Smooth muscle cell (in vitro differentiated cells): ENCODE measurements around the gene NAXE. TPM values are rescaled to one million over a fixed set of nuclear protein-coding genes. Genes with fewer than 3 reads are reported as not detected.
"Not testable (repeated sequence)": the region's sequence is repeated elsewhere in the genome, so short reads cannot be mapped to it uniquely, and the experiment has no call there.

Experiments used
- DNase-seq: peaks from one replicate; lab custom pipeline; 2025; ENCODE audit not compliant: unreplicated experiment; lab: John Stamatoyannopoulos, UW
- H2AFZ ChIP-seq: fragments of 200-600 bp; sonication (generic); 2 replicates; pipeline ENCODE4 v1.6.0; 2016; ENCODE audit warnings: antibody characterized with exemption, low read depth, mild to moderate bottlenecking
- H3F3A ChIP-seq: fragments of 200-600 bp; sonication (generic); 2 replicates; pipeline ENCODE4 v1.6.0; 2017; ENCODE audit warnings: antibody characterized with exemption, low read depth
- H3K27ac ChIP-seq: fragments of 200-600 bp; sonication (generic); 2 replicates; pipeline ENCODE4 v1.5.1; 2016; ENCODE audit warnings: low read depth, mild to moderate bottlenecking
- H3K27me3 ChIP-seq: fragments of 200-600 bp; sonication (generic); 2 replicates; pipeline ENCODE4 v1.6.1; 2016; ENCODE audit warnings: low read depth, mild to moderate bottlenecking
- H3K36me3 ChIP-seq: fragments of 200-600 bp; sonication (generic); 2 replicates; pipeline ENCODE4 v1.5.1; 2016; ENCODE audit warnings: low read depth
- H3K4me1 ChIP-seq: fragments of 200-600 bp; sonication (generic); 2 replicates; pipeline ENCODE4 v1.5.1; 2016; ENCODE audit warnings: low read depth
- H3K4me2 ChIP-seq: fragments of 200-600 bp; sonication (generic); 2 replicates; pipeline ENCODE4 v1.6.0; 2016; ENCODE audit warnings: mild to moderate bottlenecking
- H3K4me3 ChIP-seq: fragments of 200-600 bp; sonication (generic); 2 replicates; pipeline ENCODE4 v1.5.1; 2016; ENCODE audit warnings: mild to moderate bottlenecking
- H3K79me2 ChIP-seq: fragments of 200-600 bp; sonication (generic); 2 replicates; pipeline ENCODE4 v1.6.0; 2016; ENCODE audit warnings: low read depth, mild to moderate bottlenecking
- H3K9ac ChIP-seq: fragments of 200-600 bp; sonication (generic); 2 replicates; pipeline ENCODE4 v1.6.0; 2016; ENCODE audit warnings: low read depth
- H3K9me3 ChIP-seq: fragments of 200-600 bp; sonication (generic); replicated peaks from 2 replicates; pipeline ENCODE4 v1.5.1; 2016; ENCODE audit warnings: low read depth
- H4K20me1 ChIP-seq: fragments of 200-600 bp; sonication (generic); 2 replicates; pipeline ENCODE4 v1.6.0; 2016; ENCODE audit warnings: low read depth
- WGBS: methylation state at CpG from one replicate; pipeline ENCODE4 v1.1.7; 2016; ENCODE audit warnings: low lambda C conversion rate; 5-methylcytosine and 5-hydroxymethylcytosine counted together
- polyA plus RNA-seq: library from polyadenylated mRNA; unstranded; fragments of >200 nt; fragmentation: Nextera tagmentation; extraction: Ambion mirVana; gene quantifications from 2 replicates; pipeline ENCODE4 v1.2.1, GENCODE V29; 2016
- total RNA-seq: library from RNA; depleted of rRNA; stranded (reverse); fragments of >200 nt; gene quantifications from 2 replicates; pipeline ENCODE4 v1.2.3, GENCODE V29; 2014
- TF ChIP-seq, protein P1 (sequence below): fragments of 200-600 bp; sonication (generic); IDR thresholded peaks from 2 replicates; pipeline ENCODE4 v1.5.1; 2017; ENCODE audit warnings: borderline replicate concordance, mild to moderate bottlenecking, antibody characterized with exemption; ENCODE audit not compliant: insufficient read depth, poor library complexity, severe bottlenecking

NAXE gene
- total and polyA plus RNA-seq, 2 experiments from 2014 or later = 50.5 to 72.5 TPM

DNA sequence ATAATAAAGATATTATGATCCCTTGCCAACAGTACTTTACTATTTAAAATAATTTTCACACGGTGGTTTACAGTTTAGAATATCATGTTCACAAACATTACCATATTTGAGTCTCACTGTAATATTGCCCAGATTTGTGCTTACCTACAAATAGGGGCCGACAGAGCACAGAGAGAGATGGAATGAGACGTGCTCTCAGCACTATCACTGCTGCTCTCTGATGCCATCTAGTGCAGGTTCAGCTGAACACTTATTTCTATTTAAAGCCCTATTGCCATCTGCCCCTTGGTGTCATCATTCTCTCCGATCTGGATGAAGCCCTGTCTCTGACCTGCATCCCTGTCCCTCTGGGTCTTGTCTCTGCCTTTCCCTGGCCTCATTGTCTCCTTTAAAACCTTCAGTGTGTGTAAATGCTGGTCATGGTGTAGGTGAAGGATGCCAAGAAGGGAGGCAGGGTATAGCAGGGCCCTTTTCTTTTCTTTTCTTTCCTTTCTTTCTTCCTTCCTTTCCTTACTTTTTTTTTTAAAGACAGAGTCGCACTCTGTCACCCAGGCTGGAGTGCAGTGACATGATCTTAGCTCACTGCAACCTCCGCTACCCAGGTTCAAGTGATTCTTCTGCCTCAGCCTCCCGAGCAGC lies 16.6 kb downstream of the NAXE start:
- Histone ChIP-seq H3K27ac (no peak overlapping the region), H3F3A (no peaks in the 10 kb centered on the region), H3K9ac (no peak overlapping the region), H3K4me3 (no peak overlapping the region), H3K27me3 (no peaks in the 10 kb centered on the region), H3K9me3 (no peaks in the 10 kb centered on the region), H4K20me1 (no peaks in the 10 kb centered on the region), H2AFZ (no peak overlapping the region), H3K36me3 (no peaks in the 10 kb centered on the region), H3K4me1 (no peaks in the 10 kb centered on the region), H3K79me2 (no peaks in the 10 kb centered on the region), H3K4me2 (no peak overlapping the region)
- 32% methylated on average over 7 of the region's 7 CpGs for WGBS
- DNase-seq = no peak
- TF ChIP-seq, protein P1, sequence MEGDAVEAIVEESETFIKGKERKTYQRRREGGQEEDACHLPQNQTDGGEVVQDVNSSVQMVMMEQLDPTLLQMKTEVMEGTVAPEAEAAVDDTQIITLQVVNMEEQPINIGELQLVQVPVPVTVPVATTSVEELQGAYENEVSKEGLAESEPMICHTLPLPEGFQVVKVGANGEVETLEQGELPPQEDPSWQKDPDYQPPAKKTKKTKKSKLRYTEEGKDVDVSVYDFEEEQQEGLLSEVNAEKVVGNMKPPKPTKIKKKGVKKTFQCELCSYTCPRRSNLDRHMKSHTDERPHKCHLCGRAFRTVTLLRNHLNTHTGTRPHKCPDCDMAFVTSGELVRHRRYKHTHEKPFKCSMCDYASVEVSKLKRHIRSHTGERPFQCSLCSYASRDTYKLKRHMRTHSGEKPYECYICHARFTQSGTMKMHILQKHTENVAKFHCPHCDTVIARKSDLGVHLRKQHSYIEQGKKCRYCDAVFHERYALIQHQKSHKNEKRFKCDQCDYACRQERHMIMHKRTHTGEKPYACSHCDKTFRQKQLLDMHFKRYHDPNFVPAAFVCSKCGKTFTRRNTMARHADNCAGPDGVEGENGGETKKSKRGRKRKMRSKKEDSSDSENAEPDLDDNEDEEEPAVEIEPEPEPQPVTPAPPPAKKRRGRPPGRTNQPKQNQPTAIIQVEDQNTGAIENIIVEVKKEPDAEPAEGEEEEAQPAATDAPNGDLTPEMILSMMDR = peak; percentile 64

DNA sequence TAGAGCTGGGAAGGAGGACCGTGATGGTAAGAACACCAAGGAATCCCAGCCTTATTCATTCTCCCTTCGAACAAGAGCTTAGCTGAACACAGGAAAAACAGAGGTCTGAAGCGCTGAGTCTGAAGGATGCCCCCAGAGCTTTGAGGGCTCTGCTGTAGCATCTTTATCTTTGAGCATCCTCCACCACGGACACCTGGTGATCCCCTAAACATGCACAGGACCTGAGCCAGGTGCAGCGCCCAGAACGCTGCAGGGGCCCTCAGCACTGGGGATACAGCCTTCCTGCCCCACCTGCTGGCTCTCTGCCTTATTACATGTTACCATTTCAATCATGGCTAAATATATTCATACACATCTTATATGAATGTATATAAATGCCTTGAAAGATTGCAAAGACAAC lies 17.4 kb downstream of the NAXE start:
- Histone ChIP-seq H3K27ac (no peak overlapping the region), H3K9me3 (no peaks in the 10 kb centered on the region), H3K4me3 (no peak overlapping the region), H3F3A (no peaks in the 10 kb centered on the region), H3K36me3 (no peaks in the 10 kb centered on the region), H4K20me1 (no peaks in the 10 kb centered on the region), H3K79me2 (no peaks in the 10 kb centered on the region), H2AFZ (no peak overlapping the region), H3K4me1 (no peaks in the 10 kb centered on the region), H3K9ac (no peak overlapping the region), H3K27me3 (no peaks in the 10 kb centered on the region), H3K4me2 (no peak overlapping the region)
- TF ChIP-seq, protein P1 = peak; percentile 61
- DNase-seq = no peak
- WGBS = 56% methylated on average over 6 of the region's 6 CpGs

DNA sequence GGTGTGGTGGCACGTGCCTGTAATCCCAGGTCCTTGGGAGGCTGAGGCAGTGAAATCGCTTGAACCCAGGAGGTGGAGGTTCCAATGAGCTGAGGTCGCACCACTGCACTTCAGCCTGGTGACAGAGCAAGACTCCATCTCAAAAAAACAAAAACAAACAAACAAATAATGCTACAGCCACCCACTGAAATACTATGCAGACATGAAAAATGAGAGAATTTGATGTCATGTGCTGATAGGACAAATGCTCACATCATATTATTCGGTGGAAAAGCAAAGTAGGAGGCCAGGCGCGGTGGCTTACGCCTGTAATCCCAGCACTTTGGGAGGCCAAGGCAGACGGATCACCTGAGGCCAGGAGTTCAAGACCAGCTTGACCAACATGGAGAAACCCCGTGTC lies 18.5 kb downstream of the NAXE start:
- not testable (repeated sequence) for H4K20me1 ChIP-seq, H3K4me3 ChIP-seq, H3K9me3 ChIP-seq, H3K27ac ChIP-seq, H3K79me2 ChIP-seq, H3K27me3 ChIP-seq, H3K4me1 ChIP-seq, H3F3A ChIP-seq, H2AFZ ChIP-seq, H3K36me3 ChIP-seq, DNase-seq, H3K9ac ChIP-seq, H3K4me2 ChIP-seq
- 88% methylated on average over 9 of the region's 9 CpGs for WGBS

DNA sequence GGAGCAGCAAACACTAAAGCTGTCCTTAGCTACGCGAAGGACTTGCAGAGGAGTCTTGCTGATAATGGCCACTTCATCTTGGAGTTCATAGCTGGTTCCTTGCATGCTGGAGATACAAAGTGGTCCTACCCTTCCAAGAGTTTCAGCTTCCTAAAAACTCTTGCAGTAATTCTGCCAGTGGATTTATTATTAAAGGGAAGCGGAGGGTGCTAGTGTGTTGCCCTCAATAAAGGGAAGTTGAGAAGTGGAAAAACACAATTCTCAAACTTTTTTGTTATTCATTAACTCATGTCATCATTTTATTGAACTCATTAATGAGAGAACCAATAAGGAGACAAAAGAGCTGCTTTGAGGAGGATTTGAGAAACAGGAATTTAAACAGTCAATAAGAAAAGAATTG lies 21.1 kb downstream of the NAXE start:
- Histone ChIP-seq H3K4me1 (no peaks in the 10 kb centered on the region), H3K9me3 (no peaks in the 10 kb centered on the region), H3K36me3 (no peaks in the 10 kb centered on the region), H3K4me2 (no peak overlapping the region), H3K9ac (no peak overlapping the region), H2AFZ (no peak overlapping the region), H4K20me1 (no peaks in the 10 kb centered on the region), H3K79me2 (no peaks in the 10 kb centered on the region), H3K27ac (no peak overlapping the region), H3K4me3 (no peak overlapping the region), H3F3A (no peaks in the 10 kb centered on the region), H3K27me3 (no peaks in the 10 kb centered on the region)
- TF ChIP-seq, protein P1 = no peak
- no peak for DNase-seq
- WGBS = 73% methylated on average over 3 of the region's 3 CpGs
